Testis (tissue), 2 donors: ENCODE data around the gene PLEKHG4B.

Experiments
- CTCF ChIP-seq, 3 experiments: fragments of 450-650 bp in 2 of 3; fragments of 200-600 bp in 1 of 3; sonication (generic) in 1 of 3; IDR thresholded peaks; one replicate each; pipeline ENCODE4 v1.5.1; 2016 to 2019; ENCODE audit warnings: antibody characterized with exemption in 3 of 3, mild to moderate bottlenecking in 2 of 3, moderate library complexity in 1 of 3
- POLR2A ChIP-seq: fragments of 450-650 bp; IDR thresholded peaks from one replicate; pipeline ENCODE4 v1.6.1; 2017; ENCODE audit warnings: antibody characterized with exemption, mild to moderate bottlenecking, moderate library complexity

GRCh38 chr5:172841-173251 lies 80.9 kb downstream of the PLEKHG4B start:
- TF ChIP-seq CTCF (IDR thresholded peaks at IDR 0.05), result no peak
- no peak for TF ChIP-seq POLR2A
